Aorta (tissue), 5 donors: ENCODE measurements around the gene OAS2. TPM values are rescaled to one million over a fixed set of nuclear protein-coding genes. Genes with fewer than 3 reads are reported as not detected.
A peak's percentile ranks its signal among the peaks of the same experiment; 100 is the strongest.

Experiments used
- ATAC-seq: fragments of 200-7000 bp; cut with Tn5 transposase; one replicate; pipeline ENCODE4 v1.9.1; 2022; ENCODE audit warnings: moderate library complexity; ENCODE audit not compliant: low FRiP score
- DNase-seq, 2 donors: peaks; one replicate each; pipeline ENCODE4 v3.0.0-alpha.2; 2020
- H3K27ac ChIP-seq, 2 donors: one replicate each; pipeline ENCODE4 v1.5.1; 2013; ENCODE audit warnings: low read length in 2 of 2, mild to moderate bottlenecking in 2 of 2, moderate library complexity in 2 of 2, control low read depth in 1 of 2, inconsistent platforms in 1 of 2, low read depth in 1 of 2
- H3K27me3 ChIP-seq, 2 donors: one replicate each; pipeline ENCODE4 v1.6.1; 2013; ENCODE audit warnings: control low read depth in 1 of 2, low read length in 1 of 2, mild to moderate bottlenecking in 1 of 2, moderate library complexity in 1 of 2; ENCODE audit not compliant: insufficient read depth in 2 of 2, control insufficient read depth in 1 of 2
- H3K36me3 ChIP-seq, 2 donors: one replicate each; pipeline ENCODE4 v1.6.1; 2013; ENCODE audit warnings: control low read depth in 1 of 2, low read length in 1 of 2, mild to moderate bottlenecking in 1 of 2; ENCODE audit not compliant: insufficient read depth in 2 of 2, control insufficient read depth in 1 of 2
- H3K4me1 ChIP-seq, 2 donors: one replicate each; pipeline ENCODE4 v1.6.1; 2013; ENCODE audit warnings: low read length in 2 of 2, control low read depth in 1 of 2, mild to moderate bottlenecking in 1 of 2, moderate library complexity in 1 of 2; ENCODE audit not compliant: insufficient read depth in 2 of 2, control insufficient read depth in 1 of 2
- H3K4me3 ChIP-seq, 2 donors: one replicate each; pipeline ENCODE4 v1.5.1; 2013; ENCODE audit warnings: low read length in 2 of 2, control low read depth in 1 of 2, mild to moderate bottlenecking in 1 of 2
- H3K9me3 ChIP-seq: one replicate; pipeline ENCODE4 v1.6.1; 2013; ENCODE audit warnings: mild to moderate bottlenecking, low read length; ENCODE audit not compliant: control insufficient read depth
- WGBS, 2 donors: extraction: QIAGEN DNeasy Blood & Tissue Kit; methylation state at CpG; one replicate each; pipeline ENCODE4 v1.1.7; 2013; 5-methylcytosine and 5-hydroxymethylcytosine counted together
- intact Hi-C, 2 donors: fragments of 100-400 bp; cut with DNase I; formaldehyde crosslinking; loops; one replicate each; pipeline versions ENCODE4 v1.14.2 to v1.15.0; 2022
- polyA plus RNA-seq, 2 donors: library from polyadenylated mRNA; stranded (reverse); fragments of 200-250 nt; gene quantifications; one replicate each; pipeline ENCODE4 v1.2.3, GENCODE V29; 2013
- total RNA-seq, 2 donors: library from RNA; stranded (reverse); fragmentation: NEBNext Ultra II Directional; extraction: Animal tissue kit (Norgen Biotek cat#: 25700); gene quantifications; one replicate each; pipeline ENCODE4 v1.2.1, GENCODE V29; 2021
- donor health status: healthy with polysubstance abuse.
- donor health status: Bipolar disorder and iron deficiency.
- donor health status: DM: no; HTN: no; CAD: no.
- donor health status: DM: no; HTN: no; CAD: no.
- donor health status: DM: yes; HTN: yes; CAD: no.

Gene OAS2
- total and polyA plus RNA-seq, 4 donors = 4.8 to 18.6 (median 10.4) TPM

DNA sequence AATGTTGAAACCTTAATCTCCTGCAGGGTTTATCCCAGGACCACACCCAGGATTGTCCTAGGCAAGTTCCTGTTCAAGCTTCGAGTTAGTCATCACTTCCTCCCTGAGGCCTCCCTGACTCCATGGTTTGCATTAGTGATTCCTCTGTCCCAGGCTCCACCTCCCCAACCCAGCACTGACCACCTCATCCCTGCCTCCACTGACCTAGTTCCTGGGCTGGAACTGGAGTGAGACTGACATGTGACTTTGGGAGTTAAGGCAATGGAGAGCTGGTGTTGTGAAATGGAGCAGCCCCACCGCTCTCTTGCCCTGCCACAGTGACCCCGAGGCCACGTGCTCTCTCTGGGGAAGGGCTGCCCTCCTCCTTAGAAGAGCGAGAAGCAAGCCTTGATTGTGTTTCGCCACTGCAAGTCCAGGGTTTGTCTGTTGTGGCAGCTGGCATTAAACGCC, 62.4 kb downstream of the OAS2 start:
- 50 to 59% methylated on average over 7 of the region's 7 CpGs for WGBS, 2 donors
- no peak overlapping the region for H3K27ac ChIP-seq
- H3K36me3 ChIP-seq = no peaks in the 10 kb centered on the region
- ATAC-seq = peak; percentile 76
- no peaks in the 10 kb centered on the region for H3K27me3 ChIP-seq
- H3K4me3 ChIP-seq = no peak overlapping the region
- H3K4me1 ChIP-seq = no peaks in the 10 kb centered on the region
- peak in 1 of 2 donors; percentile 81 for DNase-seq
- H3K9me3 ChIP-seq = peaks cover 3% of the 10 kb centered on the region
- intact Hi-C loops = no loop called here

DNA sequence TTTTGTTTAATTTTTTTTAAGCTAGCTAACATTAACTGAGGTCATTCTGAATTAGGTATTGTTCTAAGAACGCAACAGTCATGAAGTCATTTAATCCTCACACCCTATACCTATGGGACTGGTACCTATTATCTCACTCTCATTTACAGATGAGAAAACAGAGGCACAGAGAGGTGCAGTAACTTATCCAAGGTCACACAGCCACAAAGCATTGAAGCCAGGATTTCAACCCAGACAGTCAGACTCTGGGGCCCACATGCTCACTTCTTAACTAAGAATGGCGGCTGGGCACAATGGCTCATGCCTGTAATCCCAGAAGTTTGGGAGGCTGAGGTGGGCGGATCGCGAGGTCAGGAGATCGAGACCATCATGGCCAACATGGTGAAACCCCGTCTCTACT, 63.2 kb downstream of the OAS2 start:
- Histone ChIP-seq H3K27me3 (no peaks in the 10 kb centered on the region), H3K27ac (no peak overlapping the region), H3K36me3 (no peaks in the 10 kb centered on the region), H3K4me1 (no peaks in the 10 kb centered on the region), H3K9me3 (peaks cover 3% of the 10 kb centered on the region), H3K4me3 (no peak overlapping the region)
- ATAC-seq (no peak), DNase-seq (no peak)
- intact Hi-C loops = no loop called here
- WGBS, 2 donors = 86 to 92% methylated on average over 7 of the region's 7 CpGs

DNA sequence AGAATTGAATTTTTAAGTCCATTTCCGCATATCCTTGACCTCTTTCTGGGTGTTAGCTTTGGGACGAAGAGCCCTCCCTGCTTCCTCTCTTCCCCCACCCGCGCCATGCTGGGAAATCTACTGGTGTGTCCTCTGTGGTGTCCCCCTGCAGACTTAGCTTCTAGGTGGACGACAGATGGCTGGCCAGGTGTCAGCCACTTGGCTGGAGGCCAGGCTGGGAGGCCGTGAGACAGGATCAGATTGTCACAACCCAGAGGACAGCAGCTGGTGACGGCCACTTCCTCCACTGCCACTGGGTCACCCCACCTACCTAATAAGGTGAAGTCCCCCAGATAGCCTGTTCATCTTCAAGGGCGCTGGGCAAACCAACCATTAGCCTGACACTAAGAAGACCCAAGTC, 64.9 kb downstream of the OAS2 start:
- ATAC-seq (no peak), DNase-seq (no peak)
- Histone ChIP-seq H3K27me3 (no peaks in the 10 kb centered on the region), H3K4me1 (no peaks in the 10 kb centered on the region), H3K27ac (no peak overlapping the region), H3K4me3 (no peak overlapping the region), H3K9me3 (peaks cover 3% of the 10 kb centered on the region), H3K36me3 (no peaks in the 10 kb centered on the region)
- 66 to 76% methylated on average over 8 of the region's 8 CpGs for WGBS, 2 donors
- intact Hi-C loops = no loop called here

DNA sequence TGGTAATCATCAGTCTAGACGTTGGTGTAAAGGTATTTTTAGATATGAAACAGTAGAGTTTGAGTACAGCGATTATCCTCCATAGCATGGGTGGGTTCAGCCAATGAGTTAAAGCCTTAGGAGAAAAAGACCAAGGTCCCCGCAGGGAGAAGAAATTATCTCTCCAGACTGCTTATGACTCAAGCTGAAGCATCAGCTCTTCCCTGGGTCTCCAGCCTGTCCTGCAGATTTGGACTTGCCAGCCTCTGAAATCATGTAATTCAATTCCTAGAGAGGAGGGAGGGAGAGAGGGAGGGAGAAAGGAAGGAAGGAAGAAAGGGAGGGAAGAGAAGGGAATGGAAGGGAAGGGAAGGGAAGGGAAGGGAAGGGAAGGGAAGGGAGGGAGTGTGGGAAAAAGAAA, 66.2 kb downstream of the OAS2 start:
- intact Hi-C loops = no loop called here
- ATAC-seq = no peak

DNA sequence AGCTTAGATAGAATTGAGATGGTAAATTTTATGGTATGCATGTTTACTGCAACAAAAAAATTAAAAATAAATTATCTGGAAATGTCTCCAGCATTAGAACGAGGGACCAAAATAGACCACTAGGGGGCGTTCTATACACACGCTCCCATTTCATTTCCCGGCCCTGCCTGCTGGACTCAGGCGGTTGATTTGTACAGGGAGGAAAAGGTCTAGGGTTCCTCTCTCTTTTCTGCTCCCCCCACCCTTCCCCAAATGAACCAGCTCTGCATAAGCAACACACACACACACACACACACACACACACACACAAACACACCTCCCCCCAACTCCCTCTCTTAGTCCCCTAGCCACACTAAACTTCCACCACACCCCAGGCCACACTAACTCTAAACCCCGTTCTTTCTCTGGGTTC, 70.4 kb downstream of the OAS2 start:
- DNase-seq (no peak), ATAC-seq (peak; percentile 82)
- Histone ChIP-seq H3K4me1 (no peaks in the 10 kb centered on the region), H3K9me3 (peaks cover 3% of the 10 kb centered on the region), H3K4me3 (no peak overlapping the region), H3K27ac (no peak overlapping the region), H3K36me3 (no peaks in the 10 kb centered on the region), H3K27me3 (no peaks in the 10 kb centered on the region)
- intact Hi-C loops = loop anchor here (1.0 to 5.0 kb wide), 2 partner anchors 126 to 129 kb away; no protein-coding TSS in a partner anchor
- 6 to 9% methylated on average over 6 of the region's 6 CpGs for WGBS, 2 donors

More for the DNA sequence above, 66.2 kb downstream of the OAS2 start:
- Histone ChIP-seq H3K36me3 (no peaks in the 10 kb centered on the region), H3K27ac (no peak overlapping the region), H3K9me3 (peaks cover 3% of the 10 kb centered on the region), H3K27me3 (no peaks in the 10 kb centered on the region), H3K4me1 (no peaks in the 10 kb centered on the region), H3K4me3 (no peak overlapping the region)
- DNase-seq = no peak
- 73 to 78% methylated on average over 3 of the region's 3 CpGs for WGBS, 2 donors

DNA sequence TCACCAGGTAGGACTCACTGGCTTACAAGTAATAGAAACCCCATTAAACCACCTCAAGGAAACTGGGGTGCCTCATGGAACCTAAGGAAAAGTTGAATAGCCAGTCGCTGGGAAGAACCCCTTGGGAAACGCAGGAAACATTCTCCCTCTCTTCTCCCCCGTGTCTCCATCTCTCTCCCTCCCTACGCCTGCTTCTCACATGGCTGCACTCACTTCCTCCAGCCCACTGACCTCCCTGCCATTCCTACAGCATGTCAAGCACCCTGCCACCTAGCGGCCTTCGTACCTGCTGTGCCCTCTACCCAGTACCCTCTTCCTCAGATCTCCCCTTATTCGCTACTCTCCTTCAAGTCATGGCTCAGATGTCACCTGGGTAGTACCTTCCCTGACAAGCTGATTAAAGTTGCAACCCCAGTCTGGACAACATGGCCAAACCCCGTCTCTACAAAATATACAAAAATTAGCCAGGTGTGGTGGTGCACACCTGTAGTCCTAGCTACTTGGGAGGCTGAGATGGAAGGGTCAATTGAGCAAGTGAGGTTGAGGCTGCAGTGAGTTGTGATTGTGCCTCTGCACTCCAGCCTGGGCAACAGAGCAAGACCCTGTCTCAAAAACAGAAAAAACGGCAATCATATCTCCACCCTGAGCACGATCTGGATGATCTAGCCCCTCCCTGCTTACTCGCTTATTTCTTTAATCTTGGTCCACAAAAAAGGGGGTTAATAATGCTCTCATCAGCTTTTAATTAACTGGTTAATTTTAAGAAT, 71.8 kb downstream of the OAS2 start:
- Histone ChIP-seq H3K36me3 (no peaks in the 10 kb centered on the region), H3K4me3 (no peak overlapping the region), H3K27ac (no peak overlapping the region), H3K9me3 (no peaks in the 10 kb centered on the region), H3K27me3 (no peaks in the 10 kb centered on the region), H3K4me1 (no peaks in the 10 kb centered on the region)
- intact Hi-C loops = loop anchor here (5.0 kb wide), 2 partner anchors 102 to 127 kb away; no protein-coding TSS in a partner anchor
- 40 to 47% methylated on average over 11 of the region's 11 CpGs for WGBS, 2 donors
- no peak for ATAC-seq
- DNase-seq = no peak

DNA sequence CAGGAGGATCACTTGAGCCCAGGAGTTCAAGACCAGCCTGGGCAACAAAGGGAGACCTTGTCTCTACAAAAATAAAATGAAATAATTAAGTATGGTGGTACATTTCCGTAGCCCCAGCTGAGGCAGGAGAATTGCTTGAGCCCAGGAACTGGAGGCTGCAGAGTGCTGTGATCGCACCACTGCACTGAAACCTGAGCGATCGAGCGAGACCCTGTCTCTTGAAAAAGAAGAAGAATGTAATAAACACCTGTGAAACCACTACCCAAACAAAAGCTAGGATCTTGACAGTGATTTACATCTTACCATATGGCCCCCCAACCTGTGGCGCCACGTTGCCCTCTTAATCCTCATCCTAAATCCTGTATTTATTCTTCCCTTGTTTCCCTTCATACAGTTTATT, 72.5 kb downstream of the OAS2 start:
- DNase-seq (no peak), ATAC-seq (no peak)
- WGBS, 2 donors = 55 to 78% methylated on average over 7 of the region's 7 CpGs
- Histone ChIP-seq H3K4me1 (no peaks in the 10 kb centered on the region), H3K36me3 (no peaks in the 10 kb centered on the region), H3K27ac (no peak overlapping the region), H3K9me3 (no peaks in the 10 kb centered on the region), H3K27me3 (no peaks in the 10 kb centered on the region), H3K4me3 (no peak overlapping the region)
- intact Hi-C loops = loop anchor here in 1 of 2 donors (5.0 kb wide), 1 partner anchor 102 kb away; no protein-coding TSS in a partner anchor

DNA sequence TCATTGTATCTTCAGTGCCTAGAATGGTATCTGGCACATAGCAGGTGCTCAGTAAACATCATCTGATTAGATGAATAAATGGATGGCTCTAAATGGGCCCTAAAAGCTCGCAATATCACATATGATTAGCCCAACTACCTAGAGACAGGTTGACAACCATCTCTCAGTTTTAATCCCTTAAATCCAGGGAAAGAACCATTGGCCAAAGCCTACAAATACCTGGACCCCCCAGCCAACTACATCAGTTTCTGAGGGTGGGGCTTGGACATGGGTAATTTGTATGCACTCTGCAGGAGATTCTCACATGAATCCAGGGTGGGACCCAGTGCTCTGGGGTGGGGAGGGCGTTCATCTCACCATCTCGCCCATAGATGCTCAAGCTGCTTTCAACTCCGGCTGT, 73.4 kb downstream of the OAS2 start:
- Histone ChIP-seq H3K27me3 (no peaks in the 10 kb centered on the region), H3K36me3 (no peaks in the 10 kb centered on the region), H3K27ac (no peak overlapping the region), H3K9me3 (no peaks in the 10 kb centered on the region), H3K4me3 (no peak overlapping the region), H3K4me1 (no peaks in the 10 kb centered on the region)
- ATAC-seq (no peak), DNase-seq (no peak)
- 80 to 81% methylated on average over 4 of the region's 4 CpGs for WGBS, 2 donors
- intact Hi-C loops = loop anchor here in 1 of 2 donors (5.0 kb wide), 1 partner anchor 101 kb away; no protein-coding TSS in a partner anchor

DNA sequence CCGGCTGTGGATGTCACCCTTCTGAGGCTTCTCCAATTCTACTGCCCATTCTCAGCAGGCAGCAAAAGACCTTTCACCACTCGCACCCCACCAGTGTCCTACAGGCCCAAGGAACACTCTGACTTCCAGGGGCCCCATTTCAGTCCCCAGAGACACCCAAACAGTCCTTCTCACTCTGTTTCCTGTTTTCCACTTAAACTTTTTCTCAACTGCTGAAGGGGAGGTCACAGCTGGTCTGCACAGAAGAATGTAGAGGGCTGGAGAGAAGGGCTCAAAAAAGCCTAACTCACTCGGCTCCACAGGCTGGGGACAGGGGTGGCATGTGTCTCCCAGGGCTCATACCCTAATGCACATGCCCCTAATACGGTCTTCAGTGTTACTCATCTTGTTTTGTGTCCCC, 74.0 kb downstream of the OAS2 start:
- no peaks in the 10 kb centered on the region for H3K27me3 ChIP-seq
- WGBS, 2 donors = 45 to 47% methylated on average over 4 of the region's 4 CpGs
- no peak overlapping the region for H3K27ac ChIP-seq
- ATAC-seq = no peak
- DNase-seq = no peak
- no peaks in the 10 kb centered on the region for H3K4me1 ChIP-seq
- H3K36me3 ChIP-seq = no peaks in the 10 kb centered on the region
- no peak overlapping the region for H3K4me3 ChIP-seq
- intact Hi-C loops = loop anchor here in 1 of 2 donors (5.0 kb wide), 1 partner anchor 100 kb away; no protein-coding TSS in a partner anchor
- no peaks in the 10 kb centered on the region for H3K9me3 ChIP-seq
